MM.1S (cell line): ENCODE data around the gene MYOF.

Source experiments
- EZH2 ChIP-seq: fragments of 300-600 bp; sonication (generic); optimal IDR thresholded peaks from 2 replicates; pipeline ENCODE3; 2017; ENCODE audit warnings: low read depth, mild to moderate bottlenecking, antibody characterized with exemption, low read length, mixed read lengths
- EZH2phosphoT487 ChIP-seq: fragments of 300-600 bp; sonication (generic); IDR thresholded peaks from 2 replicates; pipeline ENCODE4 v1.6.1; 2018; ENCODE audit warnings: antibody characterized with exemption, low read length
- TF ChIP-seq, protein P1 (sequence below): fragments of 300-600 bp; sonication (generic); IDR thresholded peaks from 2 replicates; pipeline ENCODE4 v1.5.1; 2016; ENCODE audit warnings: antibody characterized with exemption, low read length, mixed read lengths

GRCh38 chr10:93461807-93462178, 20.3 kb downstream of the MYOF start:
- TF ChIP-seq, protein P1, sequence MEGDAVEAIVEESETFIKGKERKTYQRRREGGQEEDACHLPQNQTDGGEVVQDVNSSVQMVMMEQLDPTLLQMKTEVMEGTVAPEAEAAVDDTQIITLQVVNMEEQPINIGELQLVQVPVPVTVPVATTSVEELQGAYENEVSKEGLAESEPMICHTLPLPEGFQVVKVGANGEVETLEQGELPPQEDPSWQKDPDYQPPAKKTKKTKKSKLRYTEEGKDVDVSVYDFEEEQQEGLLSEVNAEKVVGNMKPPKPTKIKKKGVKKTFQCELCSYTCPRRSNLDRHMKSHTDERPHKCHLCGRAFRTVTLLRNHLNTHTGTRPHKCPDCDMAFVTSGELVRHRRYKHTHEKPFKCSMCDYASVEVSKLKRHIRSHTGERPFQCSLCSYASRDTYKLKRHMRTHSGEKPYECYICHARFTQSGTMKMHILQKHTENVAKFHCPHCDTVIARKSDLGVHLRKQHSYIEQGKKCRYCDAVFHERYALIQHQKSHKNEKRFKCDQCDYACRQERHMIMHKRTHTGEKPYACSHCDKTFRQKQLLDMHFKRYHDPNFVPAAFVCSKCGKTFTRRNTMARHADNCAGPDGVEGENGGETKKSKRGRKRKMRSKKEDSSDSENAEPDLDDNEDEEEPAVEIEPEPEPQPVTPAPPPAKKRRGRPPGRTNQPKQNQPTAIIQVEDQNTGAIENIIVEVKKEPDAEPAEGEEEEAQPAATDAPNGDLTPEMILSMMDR = no peak
- TF ChIP-seq EZH2 = no peak
- no peak for TF ChIP-seq EZH2phosphoT487
